Activated naive CD8-positive, alpha-beta T cell treated with anti-CD3 and anti-CD28 coated beads, Interleukin-2, amount 10 ng/mL, durations not matched to agents 7 days and 5 days (primary cell): ENCODE data around the gene PPP1R9B. TPM values are rescaled to one million over a fixed set of nuclear protein-coding genes. Genes with fewer than 3 reads are reported as not detected.

Source experiments
- ATAC-seq: fragments of 150-1000 bp; cut with Tn5 transposase; one replicate; pipeline ENCODE4 v1.10.0; 2021; ENCODE audit warnings: low read depth, moderate library complexity
- POLR2A ChIA-PET: fragments of 350-600 bp; sonication (Branson Sonifier 250); formaldehyde crosslinking; loops from one replicate; lab custom pipeline; 2021; ENCODE audit warnings: antibody characterized with exemption; lab: Charles Lee
- DNase-seq: peaks from one replicate; pipeline ENCODE4 v3.0.0; 2021
- H3K27ac Mint-ChIP-seq: one replicate; pipeline ENCODE4 v1.8.0; 2022; ENCODE audit warnings: mild to moderate bottlenecking, mixed read lengths
- H3K27me3 Mint-ChIP-seq: one replicate; pipeline ENCODE4 v1.8.0; 2022; ENCODE audit warnings: mild to moderate bottlenecking, moderate library complexity, mixed read lengths
- H3K36me3 Mint-ChIP-seq: one replicate; pipeline ENCODE4 v1.8.0; 2021; ENCODE audit warnings: mild to moderate bottlenecking, mixed read lengths
- H3K4me1 Mint-ChIP-seq: one replicate; pipeline ENCODE4 v1.8.0; 2021; ENCODE audit warnings: mixed read lengths
- H3K4me3 Mint-ChIP-seq: one replicate; pipeline ENCODE4 v1.8.0; 2022; ENCODE audit warnings: mild to moderate bottlenecking, moderate library complexity, mixed read lengths
- H3K9me3 Mint-ChIP-seq: one replicate; pipeline ENCODE4 v1.8.0; 2021; ENCODE audit warnings: mixed read lengths
- total RNA-seq, 2 experiments: library from RNA; stranded (reverse); gene quantifications; one replicate each; pipeline ENCODE4 v1.2.3, GENCODE V29; 2021

The PPP1R9B gene, protein sequence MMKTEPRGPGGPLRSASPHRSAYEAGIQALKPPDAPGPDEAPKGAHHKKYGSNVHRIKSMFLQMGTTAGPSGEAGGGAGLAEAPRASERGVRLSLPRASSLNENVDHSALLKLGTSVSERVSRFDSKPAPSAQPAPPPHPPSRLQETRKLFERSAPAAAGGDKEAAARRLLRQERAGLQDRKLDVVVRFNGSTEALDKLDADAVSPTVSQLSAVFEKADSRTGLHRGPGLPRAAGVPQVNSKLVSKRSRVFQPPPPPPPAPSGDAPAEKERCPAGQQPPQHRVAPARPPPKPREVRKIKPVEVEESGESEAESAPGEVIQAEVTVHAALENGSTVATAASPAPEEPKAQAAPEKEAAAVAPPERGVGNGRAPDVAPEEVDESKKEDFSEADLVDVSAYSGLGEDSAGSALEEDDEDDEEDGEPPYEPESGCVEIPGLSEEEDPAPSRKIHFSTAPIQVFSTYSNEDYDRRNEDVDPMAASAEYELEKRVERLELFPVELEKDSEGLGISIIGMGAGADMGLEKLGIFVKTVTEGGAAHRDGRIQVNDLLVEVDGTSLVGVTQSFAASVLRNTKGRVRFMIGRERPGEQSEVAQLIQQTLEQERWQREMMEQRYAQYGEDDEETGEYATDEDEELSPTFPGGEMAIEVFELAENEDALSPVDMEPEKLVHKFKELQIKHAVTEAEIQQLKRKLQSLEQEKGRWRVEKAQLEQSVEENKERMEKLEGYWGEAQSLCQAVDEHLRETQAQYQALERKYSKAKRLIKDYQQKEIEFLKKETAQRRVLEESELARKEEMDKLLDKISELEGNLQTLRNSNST
- total RNA-seq: 100 to 1,000 TPM; 114 to 116 TPM

DNA sequence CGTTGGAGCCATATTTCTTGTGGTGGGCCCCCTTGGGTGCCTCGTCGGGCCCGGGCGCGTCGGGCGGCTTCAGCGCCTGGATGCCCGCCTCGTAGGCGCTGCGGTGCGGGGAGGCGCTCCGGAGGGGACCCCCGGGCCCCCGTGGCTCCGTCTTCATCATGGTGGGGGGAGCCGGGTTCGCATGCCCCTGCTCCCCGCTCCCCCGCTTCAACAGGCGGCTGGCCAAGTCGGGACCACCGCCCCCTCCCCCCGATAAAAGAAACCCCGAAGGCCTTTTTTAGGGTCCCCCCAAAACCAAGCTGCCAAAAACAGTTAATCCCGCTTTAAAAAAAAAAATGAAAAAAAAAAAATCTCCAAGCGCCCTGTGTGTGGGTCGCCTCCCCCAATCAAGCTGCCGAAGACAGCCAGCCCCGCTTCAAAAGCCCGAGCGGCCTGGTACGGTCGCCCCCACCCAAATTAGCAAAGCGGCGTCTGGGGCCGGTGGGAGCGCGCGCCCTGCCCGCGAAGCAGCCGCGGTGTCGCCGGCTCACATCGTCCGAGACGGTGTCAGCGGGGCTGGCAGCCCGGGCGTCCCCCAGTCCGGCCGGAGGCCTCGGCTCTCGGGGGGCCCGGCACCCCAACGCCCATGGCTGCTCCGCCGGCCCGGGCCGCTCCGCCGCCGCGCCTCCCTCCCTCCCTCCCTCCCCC lies at the start of gene PPP1R9B:
PPP1R9B (minus strand) TSS at position 324 of the 687 bp plus-strand sequence; CDS start at position 160, 164 bp downstream.
- POLR2A ChIA-PET: interaction anchor here (0.7 to 3.7 kb wide), 6 partner anchors 10 to 59 kb away, joined by 3 to 32 read pairs (median 8); no protein-coding TSS in a partner anchor
- Mint-ChIP-seq H3K27ac (peak within 1 kb of the TSS; percentile 97), H3K4me3 (peak within 1 kb of the TSS; percentile 98), H3K27me3 (no peaks in the 10 kb centered on the region), H3K9me3 (no peaks in the 10 kb centered on the region), H3K36me3 (peaks cover 18% of the 10 kb centered on the region), H3K4me1 (peaks cover 39% of the 10 kb centered on the region)
- ATAC-seq (peak; percentile 15), DNase-seq (no peak)

DNA sequence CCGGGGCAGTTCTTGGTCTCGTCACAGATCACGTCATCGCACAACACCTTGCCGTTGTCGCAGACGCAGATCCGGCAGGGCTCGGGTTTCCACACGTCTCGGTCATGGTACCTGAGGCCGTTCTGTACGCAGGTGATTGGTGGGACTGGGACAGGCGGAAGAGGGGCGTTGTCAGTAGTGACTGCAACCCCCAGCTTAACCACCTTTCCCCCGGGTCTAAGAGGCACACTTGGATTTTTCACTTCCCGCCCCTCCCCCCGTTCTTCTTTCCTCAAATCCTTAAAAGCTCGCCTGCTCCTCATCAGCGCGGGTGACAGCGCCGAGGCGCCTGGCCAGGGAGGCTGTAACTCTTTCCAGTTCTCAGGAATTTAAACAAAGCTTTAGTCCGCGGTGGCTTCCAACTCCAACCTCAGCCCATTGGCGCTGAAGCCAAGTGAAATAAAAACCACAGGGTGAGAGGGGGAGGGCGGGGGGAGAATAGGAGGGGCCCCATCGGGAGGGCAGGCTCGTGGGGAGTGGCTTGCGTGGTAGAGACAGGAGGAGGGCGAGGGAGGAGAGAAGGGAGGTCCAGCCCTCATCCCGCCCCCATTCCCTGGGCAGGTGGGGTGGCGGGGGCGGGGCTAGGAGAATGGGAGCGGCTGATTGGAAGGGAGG lies 49.5 kb upstream of the PPP1R9B start:
- Mint-ChIP-seq H3K4me3 (peak overlapping the region; percentile 81), H3K27ac (peak overlapping the region; percentile 54), H3K36me3 (no peaks in the 10 kb centered on the region), H3K9me3 (no peaks in the 10 kb centered on the region), H3K27me3 (peaks cover 48% of the 10 kb centered on the region), H3K4me1 (peaks cover 14% of the 10 kb centered on the region)
- POLR2A ChIA-PET: interaction anchor here (0.6 to 1.4 kb wide), 9 partner anchors 9 to 172 kb away, joined by 3 to 5 read pairs (median 3); no protein-coding TSS in a partner anchor
- ATAC-seq: peak; percentile 69
- peak; percentile 60 for DNase-seq

DNA sequence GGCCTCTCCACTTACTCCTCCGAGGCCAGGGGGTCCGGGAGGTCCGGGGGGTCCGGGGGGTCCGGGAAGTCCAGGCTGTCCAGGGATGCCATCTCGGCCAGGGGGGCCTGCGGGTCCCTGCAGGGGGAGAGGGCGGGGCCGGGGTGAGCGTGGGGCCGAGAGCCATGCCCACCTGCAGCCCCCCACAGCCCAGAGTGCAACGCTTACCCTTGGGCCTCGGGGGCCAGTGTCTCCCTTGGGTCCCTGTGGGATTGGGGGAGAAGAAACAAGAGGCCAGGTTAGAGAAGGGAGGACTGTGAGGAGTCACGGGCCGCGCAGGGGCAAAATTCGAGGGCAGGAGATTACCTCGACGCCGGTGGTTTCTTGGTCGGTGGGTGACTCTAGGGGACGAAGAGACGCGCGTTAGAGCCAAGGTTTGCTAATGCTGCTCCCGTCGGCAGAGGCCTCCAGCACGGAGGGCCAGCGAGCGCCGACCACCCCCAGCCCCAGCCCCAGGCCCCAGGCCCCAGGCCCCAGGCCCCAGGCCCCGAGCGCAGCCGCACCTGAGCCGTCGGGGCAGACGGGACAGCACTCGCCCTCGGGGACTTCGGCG lies 48.8 kb upstream of the PPP1R9B start:
- Mint-ChIP-seq H3K4me3 (peak overlapping the region; percentile 33), H3K27ac (no peak overlapping the region), H3K36me3 (no peaks in the 10 kb centered on the region), H3K9me3 (no peaks in the 10 kb centered on the region), H3K4me1 (peaks cover 14% of the 10 kb centered on the region), H3K27me3 (peaks cover 46% of the 10 kb centered on the region)
- no peak for ATAC-seq
- DNase-seq: no peak
- POLR2A ChIA-PET: interaction anchor here (0.6 to 1.4 kb wide), 5 partner anchors 10 to 75 kb away, joined by 3 to 5 read pairs (median 3); no protein-coding TSS in a partner anchor

DNA sequence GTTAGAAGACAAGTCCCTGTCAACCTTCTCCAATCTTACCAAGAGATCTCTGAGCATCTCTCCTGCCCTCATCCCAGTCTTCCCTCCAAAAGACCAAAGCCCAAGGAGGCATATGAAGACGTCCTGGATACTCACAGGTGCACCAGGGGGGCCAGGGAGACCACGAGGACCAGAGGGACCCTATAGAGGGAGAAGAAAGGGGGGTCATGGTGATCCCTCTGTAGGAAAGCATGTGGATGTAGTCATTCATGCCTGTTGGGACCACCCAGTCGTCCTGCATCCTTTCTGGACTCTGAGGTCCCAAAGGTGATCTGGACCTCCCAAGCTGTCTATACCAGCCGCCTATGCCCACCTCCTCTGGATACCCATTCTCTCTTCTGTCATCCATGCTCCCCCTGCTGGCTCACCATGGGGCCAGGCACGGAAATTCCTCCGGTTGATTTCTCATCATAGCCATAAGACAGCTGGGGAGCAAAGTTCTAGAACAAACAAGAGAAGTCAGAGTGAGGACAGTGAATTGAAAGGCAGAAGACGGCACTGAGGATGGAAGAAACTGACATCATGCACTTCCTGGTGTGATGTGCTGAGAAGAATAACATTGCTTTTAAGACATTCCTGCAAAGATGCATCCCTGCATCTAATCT lies 47.7 kb upstream of the PPP1R9B start:
- DNase-seq: peak; percentile 65
- H3K27ac Mint-ChIP-seq: no peak overlapping the region
- POLR2A ChIA-PET: no interaction called here
- H3K4me3 Mint-ChIP-seq: no peak overlapping the region
- H3K27me3 Mint-ChIP-seq: peaks cover 41% of the 10 kb centered on the region
- H3K4me1 Mint-ChIP-seq: peaks cover 14% of the 10 kb centered on the region
- H3K36me3 Mint-ChIP-seq: no peaks in the 10 kb centered on the region
- no peaks in the 10 kb centered on the region for H3K9me3 Mint-ChIP-seq
- ATAC-seq: no peak

DNA sequence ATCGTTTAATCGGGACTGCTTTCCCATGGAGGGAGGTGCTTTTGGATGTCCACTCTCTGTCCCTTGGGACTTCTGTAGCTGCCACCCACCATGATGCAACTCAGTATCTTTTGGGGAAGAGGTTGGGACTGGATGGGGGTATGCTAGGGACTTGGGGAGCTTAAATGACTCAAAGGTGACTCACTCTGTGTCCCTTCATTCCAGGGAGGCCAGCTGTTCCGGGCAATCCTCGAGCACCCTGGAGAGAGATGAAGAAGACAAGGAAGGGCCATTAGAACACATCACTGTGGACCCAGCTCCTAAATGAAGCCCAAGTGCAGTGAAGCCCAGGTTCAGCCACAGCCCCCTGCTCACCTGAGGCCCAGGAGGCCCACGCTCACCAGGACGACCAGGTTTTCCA lies 46.3 kb upstream of the PPP1R9B start:
- Mint-ChIP-seq H3K4me1 (peaks cover 14% of the 10 kb centered on the region), H3K9me3 (no peaks in the 10 kb centered on the region), H3K27ac (no peak overlapping the region), H3K36me3 (no peaks in the 10 kb centered on the region), H3K27me3 (peaks cover 29% of the 10 kb centered on the region), H3K4me3 (no peak overlapping the region)
- POLR2A ChIA-PET: interaction anchor here (1.5 to 1.9 kb wide), 2 partner anchors 19 to 27 kb away, joined by 4 to 8 read pairs; no protein-coding TSS in a partner anchor
- DNase-seq: no peak
- no peak for ATAC-seq

DNA sequence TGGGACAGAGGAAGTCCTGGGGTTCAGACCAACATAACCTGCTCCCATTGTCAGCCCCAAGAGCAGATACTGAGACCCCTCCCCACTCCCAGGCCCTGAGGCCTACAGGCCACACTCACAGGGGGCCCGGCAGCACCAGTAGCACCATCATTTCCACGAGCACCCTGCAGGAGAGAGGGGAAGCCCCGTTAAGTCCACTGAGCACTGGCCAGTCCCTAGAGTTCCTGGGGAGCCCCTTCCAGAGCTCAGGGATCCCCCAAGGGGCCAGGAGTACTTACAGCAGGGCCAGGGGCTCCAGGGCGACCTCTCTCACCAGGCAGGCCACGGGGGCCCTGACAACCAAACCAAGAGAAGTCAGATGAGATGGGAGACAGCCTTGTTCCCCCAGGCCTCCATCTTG lies 45.6 kb upstream of the PPP1R9B start:
- POLR2A ChIA-PET: interaction anchor here (1.5 to 1.9 kb wide), 2 partner anchors 18 to 27 kb away, joined by 4 to 8 read pairs; no protein-coding TSS in a partner anchor
- ATAC-seq: no peak
- H3K36me3 Mint-ChIP-seq: no peaks in the 10 kb centered on the region

DNA sequence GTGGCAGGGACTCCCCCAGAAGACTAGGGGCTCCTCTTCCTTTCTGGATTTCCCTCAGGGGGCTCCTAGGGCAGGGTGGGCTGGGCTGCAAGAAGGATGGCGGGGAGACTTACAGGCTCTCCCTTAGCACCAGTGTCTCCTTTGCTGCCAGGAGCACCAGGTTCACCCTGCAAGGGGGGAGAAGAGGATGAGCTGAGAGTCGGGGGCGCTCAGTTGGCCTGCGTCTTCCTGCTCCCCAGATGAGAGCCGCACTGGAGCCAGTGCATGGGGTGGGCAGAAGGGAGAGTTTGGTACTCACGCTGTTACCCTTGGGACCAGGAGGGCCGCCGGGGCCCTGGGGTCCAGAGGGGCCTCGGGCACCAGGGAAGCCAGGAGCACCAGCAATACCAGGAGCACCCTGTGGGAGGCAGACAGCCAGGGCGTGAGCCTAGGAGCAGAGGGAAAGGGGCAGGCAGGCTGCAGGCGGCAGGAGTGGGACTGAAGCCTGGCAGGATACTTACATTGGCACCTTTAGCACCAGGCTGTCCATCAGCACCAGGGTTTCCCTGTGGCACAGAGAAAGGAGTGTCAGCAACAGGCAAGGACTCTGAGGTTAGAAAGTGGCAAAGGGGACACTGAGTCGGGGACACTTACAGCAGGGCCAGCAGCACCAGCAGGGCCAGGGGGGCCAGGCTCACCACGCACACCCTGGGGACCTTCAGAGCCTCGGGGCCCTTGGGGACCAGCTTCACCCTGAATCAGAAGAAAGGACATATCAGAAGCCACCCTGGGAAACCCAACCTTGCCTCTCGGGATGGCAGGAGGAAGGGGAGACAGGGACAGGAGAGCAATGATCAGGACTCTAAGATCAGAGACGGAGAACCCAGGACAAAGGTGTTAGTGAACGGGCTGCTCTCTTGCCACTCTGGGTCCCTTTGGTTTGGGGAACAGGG lies 44.7 kb upstream of the PPP1R9B start:
- POLR2A ChIA-PET: interaction anchor here (1.5 kb wide), 1 partner anchor 17 kb away, joined by 4 read pairs; no protein-coding TSS in a partner anchor
- peak overlapping the region; percentile 38 for H3K27ac Mint-ChIP-seq
- DNase-seq (no peak), ATAC-seq (no peak)
- H3K4me1 Mint-ChIP-seq: peaks cover 6% of the 10 kb centered on the region
- H3K36me3 Mint-ChIP-seq: no peaks in the 10 kb centered on the region
- no peak overlapping the region for H3K4me3 Mint-ChIP-seq
- H3K27me3 Mint-ChIP-seq: peaks cover 15% of the 10 kb centered on the region
- no peaks in the 10 kb centered on the region for H3K9me3 Mint-ChIP-seq

More for the DNA sequence above, 45.6 kb upstream of the PPP1R9B start:
- H3K27ac Mint-ChIP-seq: no peak overlapping the region
- peaks cover 21% of the 10 kb centered on the region for H3K27me3 Mint-ChIP-seq
- no peaks in the 10 kb centered on the region for H3K9me3 Mint-ChIP-seq
- no peak overlapping the region for H3K4me3 Mint-ChIP-seq
- DNase-seq: no peak
- H3K4me1 Mint-ChIP-seq: peaks cover 11% of the 10 kb centered on the region

DNA sequence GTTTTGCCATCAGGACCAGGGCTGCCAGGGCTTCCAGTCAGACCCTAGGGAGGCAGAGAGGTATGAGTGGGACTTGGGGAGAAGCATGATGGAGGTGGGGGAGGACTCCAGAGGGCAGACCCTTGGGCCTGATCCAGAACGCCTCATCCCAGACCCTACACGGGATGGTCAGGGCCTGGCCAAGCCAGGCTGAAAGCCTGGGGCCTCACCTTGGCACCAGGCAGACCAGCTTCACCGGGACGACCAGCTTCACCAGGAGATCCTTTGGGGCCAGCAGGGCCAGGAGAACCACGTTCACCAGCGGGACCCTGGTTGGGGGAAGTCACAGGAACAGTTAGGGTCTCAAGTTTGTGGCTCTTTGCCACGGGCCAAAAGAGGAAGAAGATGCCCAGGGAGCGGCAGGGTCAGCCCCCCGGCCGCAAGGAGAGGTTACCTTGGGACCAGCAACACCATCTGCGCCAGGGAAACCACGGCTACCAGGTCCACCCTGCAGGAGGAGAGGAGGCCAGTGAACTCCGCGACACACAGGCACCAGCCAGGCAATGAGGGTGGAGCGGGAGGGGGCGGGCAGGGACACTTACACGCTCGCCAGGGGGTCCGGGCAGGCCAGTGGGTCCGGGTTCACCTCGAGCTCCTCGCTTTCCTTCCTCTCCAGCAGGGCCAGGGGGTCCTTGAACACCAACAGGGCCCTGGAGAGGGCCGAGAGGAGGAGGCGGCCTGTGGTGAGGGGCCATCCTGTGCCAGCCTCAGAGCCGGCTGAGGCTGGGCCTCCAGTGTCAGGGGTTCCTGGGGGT lies 43.9 kb upstream of the PPP1R9B start:
- H3K27me3 Mint-ChIP-seq: peaks cover 13% of the 10 kb centered on the region
- DNase-seq: no peak
- no peak for ATAC-seq

DNA sequence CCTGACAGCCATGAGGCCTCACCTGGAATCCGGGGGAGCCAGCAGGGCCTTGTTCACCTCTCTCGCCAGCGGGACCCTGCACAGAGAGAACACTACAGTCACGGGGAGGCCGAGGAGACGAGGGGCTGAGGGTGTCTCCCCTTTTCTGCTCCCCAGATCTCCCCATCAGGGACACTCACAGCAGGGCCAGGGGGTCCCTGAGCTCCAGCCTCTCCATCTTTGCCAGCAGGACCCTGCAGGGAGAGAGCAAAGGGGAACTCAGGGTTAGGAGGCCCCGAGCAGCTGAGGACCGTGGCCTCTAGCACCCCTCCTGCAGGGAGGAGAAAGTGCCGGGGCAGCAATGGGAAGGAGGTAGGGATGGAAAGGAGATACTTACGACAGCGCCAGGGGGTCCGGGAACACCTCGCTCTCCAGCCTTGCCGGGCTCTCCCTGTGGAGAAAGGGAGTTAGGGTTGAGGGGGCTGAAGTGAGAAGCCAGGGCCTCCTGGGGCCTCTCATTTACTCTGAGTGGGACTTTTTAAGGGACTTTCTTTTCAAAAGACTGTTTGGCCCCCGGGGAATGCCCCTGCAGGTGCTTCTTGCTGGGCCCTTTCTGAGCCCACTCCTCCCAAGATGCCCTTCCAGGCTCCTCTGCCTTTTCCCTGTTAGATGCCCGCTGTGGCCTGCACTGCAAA lies 42.3 kb upstream of the PPP1R9B start:
- no peaks in the 10 kb centered on the region for H3K9me3 Mint-ChIP-seq
- H3K4me3 Mint-ChIP-seq: no peak overlapping the region
- no peaks in the 10 kb centered on the region for H3K4me1 Mint-ChIP-seq
- DNase-seq: no peak
- ATAC-seq: no peak
- H3K27ac Mint-ChIP-seq: no peak overlapping the region
- POLR2A ChIA-PET: no interaction called here
- H3K27me3 Mint-ChIP-seq: peaks cover 5% of the 10 kb centered on the region
- no peaks in the 10 kb centered on the region for H3K36me3 Mint-ChIP-seq

More for the DNA sequence above, 43.9 kb upstream of the PPP1R9B start:
- Mint-ChIP-seq H3K9me3 (no peaks in the 10 kb centered on the region), H3K4me3 (no peak overlapping the region), H3K36me3 (no peaks in the 10 kb centered on the region), H3K4me1 (peaks cover 2% of the 10 kb centered on the region), H3K27ac (no peak overlapping the region)
- POLR2A ChIA-PET: no interaction called here

DNA sequence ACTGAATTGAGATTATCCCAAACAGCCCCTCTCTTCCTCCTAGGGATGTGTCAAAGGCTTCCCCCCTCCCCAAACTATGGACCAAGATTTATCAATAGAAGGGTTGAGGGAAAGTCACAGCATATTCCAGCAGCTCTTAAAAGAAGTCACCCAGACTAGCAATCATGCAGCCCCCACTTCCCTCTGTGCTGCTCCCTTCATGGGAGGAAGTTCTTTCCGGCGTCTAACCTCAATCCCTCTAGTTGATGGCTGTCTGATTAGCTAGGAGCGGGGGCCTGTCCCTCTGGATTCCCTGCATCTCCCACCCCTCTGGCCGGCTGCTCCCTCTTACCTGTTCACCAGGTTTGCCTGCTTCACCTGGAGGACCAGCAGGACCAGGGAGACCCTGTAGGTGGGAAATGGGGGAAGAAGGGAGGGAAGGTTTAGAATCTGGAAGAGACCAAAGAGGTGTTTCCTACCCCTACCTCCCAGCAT lies 41.7 kb upstream of the PPP1R9B start:
- Mint-ChIP-seq H3K27me3 (peaks cover 5% of the 10 kb centered on the region), H3K9me3 (no peaks in the 10 kb centered on the region)

More for the DNA sequence above, 41.7 kb upstream of the PPP1R9B start:
- POLR2A ChIA-PET: no interaction called here
- no peaks in the 10 kb centered on the region for H3K4me1 Mint-ChIP-seq
- no peaks in the 10 kb centered on the region for H3K36me3 Mint-ChIP-seq
- H3K27ac Mint-ChIP-seq: no peak overlapping the region
- DNase-seq (no peak), ATAC-seq (no peak)
- H3K4me3 Mint-ChIP-seq: no peak overlapping the region
